HL-60/S4 treated with phorbol 12-myristate 13-acetate at 8.2 ng/mL for 4 days and 3 days (cell line): ENCODE data around the gene KCND1.

Experiments
- in situ Hi-C: fragments of 300-500 bp; cut with MboI; formaldehyde crosslinking; loops from 2 replicates; pipeline ENCODE4 v1.15.0; 2022; ENCODE audit warnings: low sequenced_read_pairs

KCND1 gene

GRCh38 chrX:48914593-48915493 lies 56.8 kb downstream of the KCND1 start:
- in situ Hi-C loops: no loop called here

- in situ Hi-C loops: no loop called here
Observed at GRCh38 chrX:48913605-48914366, 57.9 kb downstream of the KCND1 start.

GRCh38 chrX:48911412-48912182 lies 60.0 kb downstream of the KCND1 start, which contains the start of gene SLC35A2:
Gene SLC35A2 (minus strand): TSS chrX:48911646. CDS start chrX:48911636, 10 bp downstream.
- in situ Hi-C loops: no loop called here
